HG02870 (cell line): ENCODE measurements around the gene DLEU7.

Experiments used
- ATAC-seq: cut with Tn5 transposase; IDR thresholded peaks from one replicate; pipeline ENCODE4 v1.9.1; 2021; ENCODE audit warnings: mild to moderate bottlenecking, moderate library complexity; ENCODE audit not compliant: unreplicated experiment

The DLEU7 gene

GRCh38 chr13:50844084-50844875 lies 788 bp upstream of the DLEU7 start:
- ATAC-seq = no peak

GRCh38 chr13:50842990-50843256 lies 569 bp downstream of the DLEU7 start:
- no peak for ATAC-seq

- ATAC-seq = no peak
Measured at GRCh38 chr13:50842251-50842989, 1.1 kb downstream of the DLEU7 start.

- no peak for ATAC-seq
Measured at GRCh38 chr13:50841786-50842185, 1.7 kb downstream of the DLEU7 start.

- ATAC-seq = no peak
Measured at GRCh38 chr13:50840284-50840683, 3.2 kb downstream of the DLEU7 start.

- ATAC-seq = no peak
Measured at GRCh38 chr13:50839828-50840227, 3.7 kb downstream of the DLEU7 start.

GRCh38 chr13:50838701-50839100 lies 4.8 kb downstream of the DLEU7 start:
- no peak for ATAC-seq

GRCh38 chr13:50838031-50838430 lies 5.5 kb downstream of the DLEU7 start:
- ATAC-seq = no peak

- ATAC-seq = no peak
Measured at GRCh38 chr13:50831512-50831911, 12.0 kb downstream of the DLEU7 start.

GRCh38 chr13:50829896-50830295 lies 13.6 kb downstream of the DLEU7 start:
- no peak for ATAC-seq

- no peak for ATAC-seq
Measured at GRCh38 chr13:50829226-50829625, 14.3 kb downstream of the DLEU7 start.

- no peak for ATAC-seq
Measured at GRCh38 chr13:50826035-50826434, 17.5 kb downstream of the DLEU7 start.

GRCh38 chr13:50812242-50812641 lies 31.2 kb downstream of the DLEU7 start:
- ATAC-seq = no peak

GRCh38 chr13:50810998-50811397 lies 32.5 kb downstream of the DLEU7 start:
- peak; percentile 93 for ATAC-seq

GRCh38 chr13:50810468-50810867 lies 33.0 kb downstream of the DLEU7 start:
- no peak for ATAC-seq

GRCh38 chr13:50809133-50810090 lies 34.1 kb downstream of the DLEU7 start:
- ATAC-seq = no peak

GRCh38 chr13:50805805-50806204 lies 37.7 kb downstream of the DLEU7 start:
- ATAC-seq = no peak

- ATAC-seq = peak; percentile 91
Measured at GRCh38 chr13:50801087-50801931, 42.2 kb downstream of the DLEU7 start.

- ATAC-seq = no peak
Measured at GRCh38 chr13:50800091-50800739, 43.3 kb downstream of the DLEU7 start.

- ATAC-seq = no peak
Measured at GRCh38 chr13:50798923-50799322, 44.6 kb downstream of the DLEU7 start.
